H1 (cell line): ENCODE data around the gene MICOS13. TPM values are rescaled to one million over a fixed set of nuclear protein-coding genes. Genes with fewer than 3 reads are reported as not detected.

ENCODE experiments used
- CTCF ChIA-PET: fragments of 300-600 bp; sonication (Branson Sonifier 250); formaldehyde crosslinking; loops from one replicate; lab custom pipeline; 2021; ENCODE audit not compliant: partially characterized antibody; lab: Charles Lee
- POLR2A ChIA-PET: fragments of 300-600 bp; sonication (Branson Sonifier 250); formaldehyde crosslinking; loops from one replicate; lab custom pipeline; 2021; ENCODE audit warnings: inconsistent platforms; ENCODE audit not compliant: partially characterized antibody; lab: Charles Lee
- DNase-seq, 2 experiments: peaks; one replicate each; pipeline versions ENCODE4 v3.0.0 to v3.0.0-alpha.2; 2010 to 2022; ENCODE audit warnings: low spot score in 2 of 2, low read depth in 1 of 2, mixed read lengths in 1 of 2
- FAIRE-seq: peaks from 2 replicates; lab custom pipeline; 2011; peaks lifted over from hg19 to GRCh38; lab: Jason Lieb, UNC
- H2AFZ ChIP-seq: 2 replicates; pipeline ENCODE4 v1.8.1; 2012; ENCODE audit warnings: low read length, inconsistent platforms
- H2AK5ac ChIP-seq: 2 replicates; pipeline ENCODE4 v1.6.1; 2013; ENCODE audit warnings: low read depth, low read length
- H2BK120ac ChIP-seq: replicated peaks from 2 replicates; pipeline ENCODE3; 2013; ENCODE audit warnings: low read depth, low read length, inconsistent platforms
- H2BK12ac ChIP-seq: 2 replicates; pipeline ENCODE4 v1.6.1; 2013; ENCODE audit warnings: low read depth, low read length
- H2BK15ac ChIP-seq: 2 replicates; pipeline ENCODE4 v1.6.1; 2013; ENCODE audit warnings: low read length
- H2BK20ac ChIP-seq: 2 replicates; pipeline ENCODE4 v1.6.1; 2013; ENCODE audit warnings: low read length
- H2BK5ac ChIP-seq: 2 replicates; pipeline ENCODE4 v1.6.1; 2013; ENCODE audit warnings: low read depth, low read length
- H3K14ac ChIP-seq: 2 replicates; pipeline ENCODE4 v1.6.1; 2013; ENCODE audit warnings: inconsistent platforms; ENCODE audit not compliant: insufficient read length
- H3K18ac ChIP-seq: 2 replicates; pipeline ENCODE4 v1.6.1; 2013; ENCODE audit warnings: low read length; ENCODE audit errors: extremely low read depth
- H3K23ac ChIP-seq: 2 replicates; pipeline ENCODE4 v1.6.1; 2013; ENCODE audit warnings: inconsistent platforms; ENCODE audit not compliant: insufficient read length
- H3K23me2 ChIP-seq: 2 replicates; pipeline ENCODE4 v1.6.1; 2013; ENCODE audit warnings: low read depth, low read length
- H3K27ac ChIP-seq: 2 replicates; pipeline ENCODE4 v1.6.1; 2011; ENCODE audit warnings: low read depth, low read length, inconsistent platforms
- H3K27me3 ChIP-seq, 4 experiments: replicated peaks in 1 of 4; 1 replicate in 1 of 4; 2 replicates in 3 of 4; pipeline versions ENCODE4 v1.6.1 to v1.8.1; 2011 to 2013; ENCODE audit warnings: low read length in 3 of 4, mild to moderate bottlenecking in 3 of 4, inconsistent platforms in 2 of 4, mixed read lengths in 2 of 4, moderate library complexity in 1 of 4; ENCODE audit not compliant: control insufficient read depth in 3 of 4, insufficient read depth in 3 of 4; ENCODE audit errors: extremely low read depth in 1 of 4
- H3K36me3 ChIP-seq, 4 experiments: 2 replicates each; pipeline versions ENCODE4 v1.6.1 to v1.8.1; 2011 to 2013; ENCODE audit warnings: mild to moderate bottlenecking in 4 of 4, low read length in 3 of 4, moderate library complexity in 2 of 4, control low read depth in 1 of 4, inconsistent platforms in 1 of 4; ENCODE audit not compliant: insufficient read depth in 4 of 4, control insufficient read depth in 2 of 4
- H3K4ac ChIP-seq: replicated peaks from 2 replicates; pipeline ENCODE3; 2013; ENCODE audit warnings: low read length, low read depth, mixed read lengths, inconsistent platforms; ENCODE audit not compliant: insufficient read length
- H3K4me1 ChIP-seq, 4 experiments: replicated peaks in 1 of 4; 1 replicate in 1 of 4; 2 replicates in 3 of 4; pipeline versions ENCODE4 v1.6.1 to v1.8.1; 2011 to 2013; ENCODE audit warnings: low read length in 3 of 4, inconsistent platforms in 2 of 4, mixed read lengths in 1 of 4; ENCODE audit not compliant: insufficient read depth in 4 of 4, control insufficient read depth in 3 of 4
- H3K4me2 ChIP-seq, 2 experiments: 2 replicates each; pipeline versions ENCODE4 v1.6.1 to v1.8.1; 2011 to 2013; ENCODE audit warnings: low read depth in 2 of 2, low read length in 2 of 2, control low read depth in 1 of 2, inconsistent platforms in 1 of 2, mild to moderate bottlenecking in 1 of 2; ENCODE audit not compliant: insufficient read depth in 1 of 2
- H3K4me3 ChIP-seq, 4 experiments: fragments of 200-600, 300-600 bp in 1 of 4; sonication (generic), shearing (Covaris generic), sonication (Bioruptor Twin) in 1 of 4; 2 replicates each; pipeline versions ENCODE4 v1.5.1 to v1.8.1; 2011 to 2016; ENCODE audit warnings: low read length in 4 of 4, low read depth in 3 of 4, control low read depth in 2 of 4, inconsistent platforms in 2 of 4, mild to moderate bottlenecking in 2 of 4, mixed read lengths in 1 of 4, moderate library complexity in 1 of 4; ENCODE audit not compliant: insufficient read depth in 2 of 4; ENCODE audit errors: extremely low read depth in 1 of 4
- H3K56ac ChIP-seq: replicated peaks from 2 replicates; pipeline ENCODE3; 2013; ENCODE audit warnings: low read depth, mild to moderate bottlenecking, mixed read lengths, low read length, inconsistent platforms; ENCODE audit not compliant: insufficient read length
- H3K79me1 ChIP-seq: 2 replicates; pipeline ENCODE4 v1.6.1; 2013; ENCODE audit warnings: low read depth, low read length, control low read depth
- H3K79me2 ChIP-seq, 2 experiments: 2 replicates each; pipeline versions ENCODE4 v1.6.1 to v1.8.1; 2012 to 2013; ENCODE audit warnings: low read length in 2 of 2, mild to moderate bottlenecking in 2 of 2, inconsistent platforms in 1 of 2; ENCODE audit not compliant: insufficient read depth in 2 of 2, control insufficient read depth in 1 of 2
- H3K9ac ChIP-seq, 4 experiments: replicated peaks in 1 of 4; 1 replicate in 1 of 4; 2 replicates in 3 of 4; pipeline versions ENCODE4 v1.6.1 to v1.8.1; 2011 to 2013; ENCODE audit warnings: low read depth in 3 of 4, low read length in 3 of 4, control low read depth in 2 of 4, mild to moderate bottlenecking in 2 of 4, moderate library complexity in 2 of 4, inconsistent platforms in 1 of 4; ENCODE audit errors: extremely low read depth in 1 of 4
- H3K9me3 ChIP-seq, 2 experiments: 2 replicates each; pipeline versions ENCODE4 v1.6.1 to v1.8.1; 2012 to 2013; ENCODE audit warnings: mild to moderate bottlenecking in 2 of 2, moderate library complexity in 2 of 2, control low read depth in 1 of 2, inconsistent platforms in 1 of 2, low read depth in 1 of 2, low read length in 1 of 2, mixed read lengths in 1 of 2; ENCODE audit not compliant: insufficient read depth in 2 of 2
- H4K20me1 ChIP-seq, 2 experiments: replicated peaks in 1 of 2; 2 replicates each; pipeline versions ENCODE3 to v1.8.1; 2011 to 2013; ENCODE audit warnings: inconsistent platforms in 2 of 2, low read length in 2 of 2, mild to moderate bottlenecking in 1 of 2; ENCODE audit not compliant: insufficient read depth in 2 of 2, control insufficient read depth in 1 of 2
- H4K5ac ChIP-seq: 2 replicates; pipeline ENCODE4 v1.6.1; 2013; ENCODE audit warnings: low read length, low read depth, mixed read lengths, inconsistent platforms; ENCODE audit not compliant: insufficient read length
- H4K8ac ChIP-seq: 2 replicates; pipeline ENCODE4 v1.8.0; 2013; ENCODE audit warnings: mild to moderate bottlenecking, moderate library complexity, low read length, inconsistent platforms; ENCODE audit not compliant: insufficient read depth; ENCODE audit errors: extremely low read depth
- H4K91ac ChIP-seq: replicated peaks from 2 replicates; pipeline ENCODE3; 2013; ENCODE audit warnings: low read length, mixed read lengths, inconsistent platforms; ENCODE audit not compliant: insufficient read length
- ATF2 ChIP-seq: IDR thresholded peaks from 2 replicates; pipeline ENCODE4 v1.6.1; 2012; ENCODE audit warnings: low read length, inconsistent platforms
- CHD2 ChIP-seq: IDR thresholded peaks from 2 replicates; pipeline ENCODE4 v1.6.1; 2012; ENCODE audit warnings: low read length, improper control_type of control experiment
- GABPA ChIP-seq: IDR thresholded peaks from 2 replicates; pipeline ENCODE4 v1.6.1; 2011; ENCODE audit warnings: mild to moderate bottlenecking, low read length, moderate library complexity, borderline replicate concordance; ENCODE audit not compliant: insufficient read depth
- HDAC6 ChIP-seq: IDR thresholded peaks from one replicate; pipeline ENCODE4 v1.7.1; 2012; ENCODE audit warnings: low read depth, mild to moderate bottlenecking, inconsistent platforms, low read length, moderate library complexity
- PHF8 ChIP-seq: fragments of 200-600 bp; sonication (generic); conservative IDR thresholded peaks from 2 replicates; pipeline ENCODE4 v1.7.1; 2012; ENCODE audit warnings: low read depth, mild to moderate bottlenecking, inconsistent platforms, low read length, moderate library complexity
- RAD21 ChIP-seq, 2 experiments: IDR thresholded peaks in 1 of 2; conservative IDR thresholded peaks in 1 of 2; 2 replicates each; pipeline ENCODE4 v1.6.1; 2011; ENCODE audit warnings: low read depth in 2 of 2, low read length in 2 of 2, improper control_type of control experiment in 1 of 2, inconsistent platforms in 1 of 2, mild to moderate bottlenecking in 1 of 2, moderate library complexity in 1 of 2
- RFX5 ChIP-seq: IDR thresholded peaks from 2 replicates; pipeline ENCODE4 v1.6.1; 2011; ENCODE audit warnings: low read depth, low read length, improper control_type of control experiment, borderline replicate concordance
- TBP ChIP-seq: IDR thresholded peaks from 2 replicates; pipeline ENCODE4 v1.6.1; 2011; ENCODE audit warnings: low read depth, low read length, improper control_type of control experiment
- YY1 ChIP-seq: IDR thresholded peaks from 2 replicates; pipeline ENCODE4 v1.6.1; 2011; ENCODE audit warnings: low read depth, mild to moderate bottlenecking, low read length
- WGBS, 2 experiments: shearing (Covaris generic) in 1 of 2; methylation state at CpG; one replicate each; pipeline versions ENCODE4 v1.1.6 to v1.1.7; 2013 to 2015; ENCODE audit warnings: low lambda C conversion rate in 2 of 2, mixed read lengths in 2 of 2, inconsistent platforms in 1 of 2, low coverage in 1 of 2, missing lambda C conversion rate in 1 of 2; ENCODE audit not compliant: insufficient replicate concordance in 2 of 2, insufficient coverage in 1 of 2, insufficient read length in 1 of 2; ENCODE audit errors: extremely low coverage in 1 of 2, missing lambda C conversion rate in 1 of 2; 5-methylcytosine and 5-hydroxymethylcytosine counted together
- polyA plus RNA-seq, 7 experiments: library from polyadenylated mRNA; depleted of rRNA in 3 of 7; stranded (reverse) in 5 of 7; unstranded in 2 of 7; fragments of >200 nt in 5 of 7; fragments of 200-250 nt in 2 of 7; gene quantifications; 1 replicate in 5 of 7; 2 replicates in 1 of 7; 4 replicates in 1 of 7; pipeline versions ENCODE4 v1.2.1 to v1.2.3, GENCODE V29; 2011 to 2013; ENCODE audit warnings: missing spikeins in 2 of 7, mixed read lengths in 2 of 7
- total RNA-seq: library from RNA; stranded (reverse); fragmentation: NEBNext Ultra II Directional; extraction: Animal tissue kit (Norgen Biotek cat#: 25700); gene quantifications from 2 replicates; pipeline ENCODE4 v1.2.1, GENCODE V29; 2021

Gene MICOS13
- total and polyA plus RNA-seq, 2 of the 8 experiments (the other 6 are each of a cell fraction or from before 2014, with no cell fraction given), result 17.3 to 36.1 TPM

- CTCF ChIA-PET, result no interaction called here
- no peaks in the 10 kb centered on the region for H3K9me3 ChIP-seq
- peaks cover 5% of the 10 kb centered on the region for H3K79me1 ChIP-seq
- no peak overlapping the region; the same call in 1 of the 2 replicates for H4K8ac ChIP-seq
- H3K4me2 ChIP-seq, result no peak overlapping the region
- FAIRE-seq (no peak), DNase-seq (no peak)
- TF ChIP-seq PHF8, result no peak
- no peak for TF ChIP-seq ATF2
- no peak for TF ChIP-seq CHD2
- TF ChIP-seq TBP, result no peak
- no peak for TF ChIP-seq HDAC6
- TF ChIP-seq GABPA, result no peak
- no peak for TF ChIP-seq RAD21 (IDR thresholded peaks at IDR 0.05 in 1 of 2, conservative IDR thresholded peaks at IDR 0.05 in 1 of 2; ENCODE audit: low read depth in 2 of 2, low read length in 2 of 2)
- no peak for TF ChIP-seq YY1
- TF ChIP-seq RFX5, result no peak
- H3K4me3 ChIP-seq, result no peak overlapping the region
- H3K56ac ChIP-seq, result no peak overlapping the region
- H3K4me1 ChIP-seq, result no peaks in the 10 kb centered on the region
- H3K36me3 ChIP-seq, result peaks cover 34 to 88% (median 79%) of the 10 kb centered on the region in 4 experiments
- no peak overlapping the region for H2BK15ac ChIP-seq
- H3K23me2 ChIP-seq, result no peaks in the 10 kb centered on the region
- H2BK120ac ChIP-seq, result no peak overlapping the region
- no peak overlapping the region for H3K14ac ChIP-seq
- H4K5ac ChIP-seq, result no peak overlapping the region
- POLR2A ChIA-PET, result interaction anchor here (0.7 to 1.0 kb wide), 2 partner anchors 11 to 20 kb away, joined by 3 to 4 read pairs; no protein-coding TSS in a partner anchor
- no peak overlapping the region for H3K18ac ChIP-seq
- peaks cover 14 to 20% of the 10 kb centered on the region in 2 experiments for H4K20me1 ChIP-seq
- H3K23ac ChIP-seq, result no peak overlapping the region
- no peak overlapping the region for H2AFZ ChIP-seq
- H3K27me3 ChIP-seq, result no peaks in the 10 kb centered on the region
- H3K9ac ChIP-seq, result peak overlapping the region in 2 of 4 experiments; percentile 8 to 10; a peak in 1 of 7 replicates
- no peak overlapping the region for H2BK5ac ChIP-seq
- H3K79me2 ChIP-seq, result peaks cover 0 to 47% of the 10 kb centered on the region in 2 experiments; a peak in 2 of 4 replicates
- H3K4ac ChIP-seq, result no peak overlapping the region
- no peak overlapping the region for H2BK20ac ChIP-seq
- no peak overlapping the region for H2BK12ac ChIP-seq
- H3K27ac ChIP-seq, result no peak overlapping the region; the same call in 1 of the 2 replicates
- no peak overlapping the region for H4K91ac ChIP-seq
- no peak overlapping the region for H2AK5ac ChIP-seq
- WGBS, 2 experiments, result 98% methylated on average over 4 of the region's 4 CpGs; no CpG with 5 or more reads in 1 of the 2 experiments
Measured at GRCh38 chr19:5646703-5647102, 33.6 kb downstream of the MICOS13 start.
